Effector memory CD4-positive, alpha-beta T cell (primary cell): ENCODE data around the gene TIMM29.

Experiments used
- DNase-seq, 3 donors: peaks; one replicate each; pipeline ENCODE4 v3.0.0-alpha.2; 2020
- H3K27ac ChIP-seq: 2 replicates; pipeline ENCODE4 v1.7.0; 2013; ENCODE audit warnings: mild to moderate bottlenecking, low read length, moderate library complexity; ENCODE audit not compliant: insufficient read depth, poor library complexity, severe bottlenecking
- H3K27me3 ChIP-seq: replicated peaks from 2 replicates; pipeline ENCODE4 v1.7.0; 2013; ENCODE audit warnings: mild to moderate bottlenecking, low read length; ENCODE audit not compliant: insufficient read depth, control insufficient read depth, poor library complexity, severe bottlenecking
- H3K36me3 ChIP-seq: 2 replicates; pipeline ENCODE4 v1.7.0; 2013; ENCODE audit warnings: mild to moderate bottlenecking, low read length, moderate library complexity; ENCODE audit not compliant: control insufficient read depth, insufficient read depth
- H3K4me1 ChIP-seq: 2 replicates; pipeline ENCODE4 v1.7.0; 2013; ENCODE audit warnings: low read length, mild to moderate bottlenecking; ENCODE audit not compliant: control insufficient read depth, insufficient read depth, poor library complexity, severe bottlenecking
- H3K4me3 ChIP-seq: 2 replicates; pipeline ENCODE4 v1.7.0; 2013; ENCODE audit warnings: low read length, low read depth, mild to moderate bottlenecking; ENCODE audit not compliant: insufficient read depth, poor library complexity, severe bottlenecking
- H3K9me3 ChIP-seq: 2 replicates; pipeline ENCODE4 v1.7.0; 2013; ENCODE audit warnings: mild to moderate bottlenecking, low read length, moderate library complexity; ENCODE audit not compliant: control insufficient read depth

TIMM29 gene

GRCh38 chr19:10912619-10913018, 16.0 kb upstream of the TIMM29 start:
- H3K4me3 ChIP-seq = no peak overlapping the region
- H3K27me3 ChIP-seq = no peaks in the 10 kb centered on the region
- DNase-seq = no peak
- H3K36me3 ChIP-seq = peaks cover 45% of the 10 kb centered on the region
- no peaks in the 10 kb centered on the region for H3K4me1 ChIP-seq
- no peaks in the 10 kb centered on the region for H3K9me3 ChIP-seq
- H3K27ac ChIP-seq = no peak overlapping the region

- DNase-seq = no peak
- peaks cover 33% of the 10 kb centered on the region for H3K36me3 ChIP-seq
- H3K4me3 ChIP-seq = no peak overlapping the region
- no peaks in the 10 kb centered on the region for H3K9me3 ChIP-seq
- H3K4me1 ChIP-seq = no peaks in the 10 kb centered on the region
- no peaks in the 10 kb centered on the region for H3K27me3 ChIP-seq
- no peak overlapping the region for H3K27ac ChIP-seq
Measured at GRCh38 chr19:10913716-10914340, 14.8 kb upstream of the TIMM29 start.

- Histone ChIP-seq H3K4me3 (no peak overlapping the region), H3K9me3 (no peaks in the 10 kb centered on the region), H3K27ac (no peak overlapping the region), H3K4me1 (no peaks in the 10 kb centered on the region), H3K27me3 (no peaks in the 10 kb centered on the region), H3K36me3 (peaks cover 35% of the 10 kb centered on the region)
- DNase-seq = no peak
Measured at GRCh38 chr19:10915130-10916091, 13.2 kb upstream of the TIMM29 start.

- no peaks in the 10 kb centered on the region for H3K27me3 ChIP-seq
- H3K36me3 ChIP-seq = peaks cover 36% of the 10 kb centered on the region
- H3K4me1 ChIP-seq = no peaks in the 10 kb centered on the region
- no peak for DNase-seq
- no peak overlapping the region for H3K4me3 ChIP-seq
- no peaks in the 10 kb centered on the region for H3K9me3 ChIP-seq
- H3K27ac ChIP-seq = no peak overlapping the region
Measured at GRCh38 chr19:10916602-10917001, 12.0 kb upstream of the TIMM29 start.

- Histone ChIP-seq H3K4me1 (no peaks in the 10 kb centered on the region), H3K36me3 (peaks cover 31% of the 10 kb centered on the region), H3K9me3 (no peaks in the 10 kb centered on the region), H3K27ac (no peak overlapping the region), H3K4me3 (no peak overlapping the region), H3K27me3 (no peaks in the 10 kb centered on the region)
- no peak for DNase-seq
Measured at GRCh38 chr19:10918359-10918758, 10.3 kb upstream of the TIMM29 start.

- H3K4me3 ChIP-seq = no peak overlapping the region
- no peaks in the 10 kb centered on the region for H3K4me1 ChIP-seq
- H3K36me3 ChIP-seq = peaks cover 35% of the 10 kb centered on the region
- DNase-seq = no peak
- no peaks in the 10 kb centered on the region for H3K27me3 ChIP-seq
- no peaks in the 10 kb centered on the region for H3K9me3 ChIP-seq
- no peak overlapping the region for H3K27ac ChIP-seq
Measured at GRCh38 chr19:10919352-10920287, 9.0 kb upstream of the TIMM29 start.

GRCh38 chr19:10920288-10920655, 8.3 kb upstream of the TIMM29 start:
- Histone ChIP-seq H3K9me3 (no peaks in the 10 kb centered on the region), H3K27ac (no peak overlapping the region), H3K4me3 (no peak overlapping the region), H3K4me1 (no peaks in the 10 kb centered on the region), H3K27me3 (no peaks in the 10 kb centered on the region), H3K36me3 (peaks cover 36% of the 10 kb centered on the region)
- DNase-seq = no peak

GRCh38 chr19:10920781-10921180, 7.8 kb upstream of the TIMM29 start:
- Histone ChIP-seq H3K27ac (no peak overlapping the region), H3K4me1 (no peaks in the 10 kb centered on the region), H3K4me3 (no peak overlapping the region), H3K27me3 (no peaks in the 10 kb centered on the region), H3K36me3 (peaks cover 36% of the 10 kb centered on the region), H3K9me3 (no peaks in the 10 kb centered on the region)
- DNase-seq = no peak

GRCh38 chr19:10921199-10921909, 7.3 kb upstream of the TIMM29 start:
- DNase-seq = no peak
- Histone ChIP-seq H3K4me1 (no peaks in the 10 kb centered on the region), H3K9me3 (no peaks in the 10 kb centered on the region), H3K27ac (no peak overlapping the region), H3K36me3 (peaks cover 36% of the 10 kb centered on the region), H3K4me3 (no peak overlapping the region), H3K27me3 (no peaks in the 10 kb centered on the region)
